NCI-H1694 (cell line): ENCODE data around the gene BCOR.

ENCODE experiments used
- DNase-seq: peaks from one replicate; lab custom pipeline; 2025; lab: John Stamatoyannopoulos, UW

Gene BCOR

GRCh38 chrX:40019541-40019940, 78.2 kb downstream of the BCOR start:
- no peak for DNase-seq

- DNase-seq = no peak
These were observed 79.7 kb downstream of the BCOR start for GRCh38 chrX:40018041-40018440.

- no peak for DNase-seq
These were observed 81.0 kb downstream of the BCOR start for GRCh38 chrX:40016749-40017148.

GRCh38 chrX:40015693-40016092, 82.1 kb downstream of the BCOR start:
- DNase-seq = no peak

- no peak for DNase-seq
These were observed 84.2 kb downstream of the BCOR start for GRCh38 chrX:40013266-40014195.

- no peak for DNase-seq
These were observed 84.9 kb downstream of the BCOR start for GRCh38 chrX:40012868-40013265.

GRCh38 chrX:40012039-40012867, 85.5 kb downstream of the BCOR start:
- no peak for DNase-seq

- DNase-seq = no peak
These were observed 86.3 kb downstream of the BCOR start for GRCh38 chrX:40011322-40012038.

- no peak for DNase-seq
These were observed 87.0 kb downstream of the BCOR start for GRCh38 chrX:40010550-40011321.

- no peak for DNase-seq
These were observed 87.9 kb downstream of the BCOR start for GRCh38 chrX:40009890-40010289.

GRCh38 chrX:40009462-40009851, 88.3 kb downstream of the BCOR start:
- no peak for DNase-seq

GRCh38 chrX:40008791-40009461, 88.8 kb downstream of the BCOR start:
- peak; percentile 63 for DNase-seq

- DNase-seq = peak; percentile 42
These were observed 89.7 kb downstream of the BCOR start for GRCh38 chrX:40007756-40008705.

- DNase-seq = no peak
These were observed 90.5 kb downstream of the BCOR start for GRCh38 chrX:40007131-40007755.

- DNase-seq = no peak
These were observed 91.4 kb downstream of the BCOR start for GRCh38 chrX:40006106-40007017.

GRCh38 chrX:40005292-40006011, 92.3 kb downstream of the BCOR start:
- DNase-seq = no peak

- DNase-seq = no peak
These were observed 92.9 kb downstream of the BCOR start for GRCh38 chrX:40004921-40005291.

GRCh38 chrX:40004246-40004535, 93.6 kb downstream of the BCOR start:
- DNase-seq = no peak
